K562 (cell line): ENCODE results near the gene SLC37A4. TPM values are rescaled to one million over a fixed set of nuclear protein-coding genes. Genes with fewer than 3 reads are reported as not detected.
A peak's percentile ranks its signal among the peaks of the same experiment; 100 is the strongest.

Experiments
- CBFB ChIP-seq: sonication (generic); formaldehyde crosslinking; IDR thresholded peaks from 2 replicates; pipeline ENCODE4 v1.4.0; 2020; ENCODE audit warnings: mild to moderate bottlenecking, missing genetic modification reagents
- CHD2 ChIP-seq: IDR thresholded peaks from 2 replicates; pipeline ENCODE4 v1.6.1; 2011; ENCODE audit warnings: low read depth, low read length
- CREB3 ChIP-seq: fragments of 450-650 bp; conservative IDR thresholded peaks from 2 replicates; pipeline ENCODE4 v1.6.1; 2016; ENCODE audit warnings: missing genetic modification characterization, low read depth, mild to moderate bottlenecking, missing compliant biosample characterization, moderate library complexity
- EHMT2 ChIP-seq: fragments of 450-650 bp; IDR thresholded peaks from 2 replicates; pipeline ENCODE4 v1.6.1; 2018; ENCODE audit warnings: antibody characterized with exemption
- FOXP4 ChIP-seq: sonication (generic); formaldehyde crosslinking; IDR thresholded peaks from 2 replicates; pipeline ENCODE4 v1.8.0; 2022; ENCODE audit warnings: mild to moderate bottlenecking, missing genetic modification reagents, borderline replicate concordance
- MCM2 ChIP-seq: fragments of 450-650 bp; IDR thresholded peaks from 2 replicates; pipeline ENCODE4 v1.6.1; 2017; ENCODE audit warnings: low read depth, mild to moderate bottlenecking
- NFIX ChIP-seq: fragments of 250-450 bp; sonication (Bioruptor Pico); IDR thresholded peaks from 2 replicates; pipeline ENCODE4 v1.4.0; 2020; ENCODE audit warnings: low read depth, mild to moderate bottlenecking, moderate library complexity
- NKRF ChIP-seq: fragments of 450-650 bp; IDR thresholded peaks from 2 replicates; pipeline ENCODE4 v1.6.1; 2016; ENCODE audit warnings: borderline replicate concordance
- PYGO2 ChIP-seq: fragments of 450-650 bp; IDR thresholded peaks from 2 replicates; pipeline ENCODE4 v1.6.1; 2016; ENCODE audit warnings: mild to moderate bottlenecking, missing genetic modification characterization, moderate library complexity, missing compliant biosample characterization
- RREB1 ChIP-seq: fragments of 250-450 bp; sonication (Bioruptor Pico); IDR thresholded peaks from 2 replicates; pipeline ENCODE4 v1.4.0; 2020
- SAP30 ChIP-seq: fragments of 200-600 bp; sonication (generic); IDR thresholded peaks from 2 replicates; pipeline ENCODE4 v1.6.1; 2012; ENCODE audit warnings: borderline replicate concordance, low read depth, mild to moderate bottlenecking, moderate library complexity, low read length, control low read depth, inconsistent platforms; ENCODE audit not compliant: insufficient read depth, poor library complexity, severe bottlenecking
- SREBF1 ChIP-seq: fragments of 150-350 bp; IDR thresholded peaks from 2 replicates; pipeline ENCODE4 v1.6.1; 2014; ENCODE audit warnings: antibody characterized with exemption, low read depth, low read length, borderline replicate concordance
- ZNF134 ChIP-seq: fragments of 250-450 bp; sonication (Bioruptor Pico); conservative IDR thresholded peaks from 2 replicates; pipeline ENCODE4 v1.4.0; 2020
- ZNF184 ChIP-seq: sonication (generic); formaldehyde crosslinking; IDR thresholded peaks from 2 replicates; pipeline ENCODE4 v1.5.0; 2020; ENCODE audit warnings: missing genetic modification reagents
- ZNF239 ChIP-seq: fragments of 250-450 bp; sonication (Bioruptor Pico); IDR thresholded peaks from 2 replicates; pipeline ENCODE4 v1.4.0; 2020; ENCODE audit warnings: mild to moderate bottlenecking
- ZNF764 ChIP-seq: fragments of 250-450 bp; sonication (Bioruptor Pico); IDR thresholded peaks from 2 replicates; pipeline ENCODE4 v1.4.0; 2020; ENCODE audit warnings: low read depth, mild to moderate bottlenecking, moderate library complexity
- polyA plus RNA-seq, 8 experiments: library from polyadenylated mRNA; depleted of rRNA in 4 of 8; stranded (reverse) in 5 of 8; unstranded in 3 of 8; fragments of >200 nt; fragmentation: Nextera tagmentation in 2 of 8; fragmentation: Illumina TruSeq in 1 of 8; extraction: Ambion mirVana in 2 of 8; extraction: Trizol in 1 of 8; gene quantifications; 2 replicates each; pipeline versions ENCODE4 v1.2.1 to v1.2.3, GENCODE V29; 2011 to 2014; ENCODE audit warnings: inconsistent platforms in 1 of 8, missing spikeins in 1 of 8
- total RNA-seq, 7 experiments: library from RNA; depleted of rRNA in 6 of 7; stranded (reverse); fragments of >200 nt in 6 of 7; fragmentation: Illumina TruSeq in 2 of 7; extraction: Trizol in 2 of 7; gene quantifications; 2 replicates each; pipeline versions ENCODE4 v1.2.1 to v1.2.3, GENCODE V29; 2011 to 2021; ENCODE audit warnings: low replicate concordance in 1 of 7

SLC37A4 gene
- total and polyA plus RNA-seq, 9 of the 15 experiments (the other 6 are each of a cell fraction or from before 2014, with no cell fraction given) = 24.7 to 73.9 (median 40.7) TPM

- TF ChIP-seq RREB1 (CRISPR knock-in tag) (0 out of 2 replicates have a peak, but pooled peaks have one; percentile 63), ZNF184 (CRISPR knock-in tag) (no peak), MCM2 (no peak), ZNF134 (CRISPR knock-in tag) (no peak), CREB3 (tag) (no peak), PYGO2 (tag) (no peak), SAP30 (peak; percentile 39), ZNF239 (CRISPR knock-in tag) (no peak), NFIX (CRISPR knock-in tag) (no peak), ZNF764 (CRISPR knock-in tag) (no peak), SREBF1 (no peak), CBFB (CRISPR knock-in tag) (no peak), EHMT2 (no peak), CHD2 (peak; percentile 44), NKRF (peak; percentile 14; the same call in 1 of the 2 replicates), FOXP4 (CRISPR knock-in tag) (no peak)
These were observed 26.5 kb upstream of the SLC37A4 start, which contains the start of gene HYOU1 (continued) for GRCh38 chr11:119057000-119057769.
